Activated CD8-positive, alpha-beta memory T cell treated with anti-CD3 and anti-CD28 coated beads, Interleukin-2, amount 50 U/mL, for 24 hours (primary cell): ENCODE data around the gene PLEKHA6.

Source experiments
- DNase-seq: peaks from one replicate; pipeline ENCODE4 v3.0.0-alpha.2; 2020; ENCODE audit errors: extremely low read depth

The PLEKHA6 gene

DNA sequence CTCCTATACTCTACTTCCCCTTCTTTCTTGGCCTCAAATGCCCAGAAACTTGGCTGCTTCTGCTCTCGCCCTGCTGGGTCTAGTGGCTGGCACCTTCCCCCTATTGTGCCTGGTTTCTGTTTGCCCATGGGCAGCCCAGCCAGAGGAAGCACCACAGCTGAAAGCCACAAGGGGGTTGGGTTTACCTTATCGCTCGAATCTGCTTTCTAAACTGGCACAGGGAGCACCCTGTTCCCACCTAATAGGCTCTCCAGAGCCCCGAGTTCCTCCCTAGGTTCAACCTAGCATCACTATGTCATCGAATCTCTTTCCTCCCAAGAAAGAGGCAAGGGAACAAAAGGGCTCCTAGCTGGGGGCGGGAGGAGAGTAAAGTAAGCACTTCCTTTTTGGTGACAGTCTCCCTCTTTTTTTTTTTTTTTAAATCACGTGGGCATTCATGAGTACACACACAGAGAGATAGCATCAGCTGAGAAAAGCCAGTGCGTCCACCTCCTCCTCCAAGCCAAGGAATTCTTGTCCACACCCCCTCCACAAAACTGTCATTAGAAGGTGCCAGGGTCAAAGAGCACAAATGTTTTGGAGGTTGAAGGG lies 72.8 kb downstream of the PLEKHA6 start:
- no peak for DNase-seq

DNA sequence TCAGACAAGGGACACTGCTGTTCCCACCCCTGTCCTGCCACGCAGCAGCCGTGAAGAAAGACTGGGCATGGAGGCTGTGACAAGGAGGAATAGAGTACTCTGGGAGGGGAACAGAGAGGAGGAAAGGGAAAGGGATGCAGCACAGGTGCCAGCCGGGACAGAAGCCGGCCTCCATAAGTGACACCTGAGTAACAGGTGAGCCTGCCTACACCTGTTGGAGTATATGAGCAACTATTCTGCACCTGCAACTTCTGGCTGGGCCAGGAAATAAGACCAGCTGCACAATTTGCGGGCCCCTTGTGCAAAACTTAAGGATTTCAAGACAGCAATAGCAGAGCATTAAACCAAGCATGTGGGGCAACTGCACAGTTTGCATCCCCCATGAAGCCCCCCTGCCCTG lies 73.4 kb downstream of the PLEKHA6 start:
- no peak for DNase-seq

DNA sequence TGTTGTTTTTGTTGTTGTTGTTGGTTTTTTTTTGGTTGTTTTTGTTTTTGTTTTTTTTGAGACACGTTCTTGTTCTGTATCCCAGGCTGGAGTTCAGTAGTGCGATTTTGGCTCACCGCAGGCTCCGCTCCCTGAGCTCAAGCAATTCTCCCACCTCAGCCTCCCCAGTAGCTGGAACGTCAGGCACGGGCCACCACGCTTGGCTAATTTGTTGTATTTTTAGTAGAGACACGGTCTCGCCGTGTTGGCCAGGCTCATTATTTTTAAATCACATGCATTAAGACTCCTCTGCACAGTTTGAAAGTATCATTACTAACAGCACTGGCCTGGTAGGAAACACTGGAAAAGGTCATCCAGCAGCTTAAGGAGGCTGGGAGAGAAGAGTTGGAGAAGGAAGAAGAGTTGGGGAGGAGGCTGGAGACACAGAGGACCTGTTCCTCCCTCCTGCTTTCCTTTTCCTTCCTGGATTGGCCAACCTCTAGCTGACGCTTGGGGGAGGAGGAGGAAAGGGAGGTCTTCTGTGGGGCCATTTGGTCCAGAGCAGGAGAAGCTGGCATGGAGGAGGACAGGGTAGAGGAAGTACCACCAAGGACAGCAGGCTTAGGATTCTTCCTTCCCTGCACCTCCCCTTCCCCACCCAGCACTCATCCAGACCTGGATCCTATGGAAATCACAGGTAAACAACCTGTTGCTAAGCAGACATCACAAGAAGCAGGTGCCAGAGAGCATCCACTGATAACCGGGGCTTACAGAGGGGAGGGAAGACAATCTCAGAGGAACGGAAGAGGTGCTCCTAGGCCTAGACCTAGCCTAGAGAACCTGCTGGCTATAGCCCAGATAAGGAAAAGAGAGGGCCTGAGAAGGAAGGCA lies 74.1 kb downstream of the PLEKHA6 start:
- no peak for DNase-seq

DNA sequence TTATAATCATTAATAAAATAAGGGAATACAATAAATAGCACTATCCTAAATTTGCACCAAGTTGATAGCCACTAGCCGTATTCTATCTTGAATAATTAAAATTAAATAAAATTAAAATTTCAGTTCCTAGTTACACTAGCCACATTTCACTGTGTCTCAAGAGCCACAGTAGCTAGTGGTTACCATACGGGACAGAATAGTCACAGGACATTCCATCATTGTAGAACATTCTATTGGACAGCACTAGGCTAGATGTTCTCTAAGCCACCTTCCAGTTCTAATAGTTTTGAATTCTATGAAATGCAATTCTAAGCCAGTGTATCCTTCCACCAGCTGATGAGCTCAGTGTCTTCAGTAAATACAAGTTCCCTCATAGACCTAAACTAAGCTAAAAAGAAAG lies 74.8 kb downstream of the PLEKHA6 start:
- DNase-seq, result no peak

DNA sequence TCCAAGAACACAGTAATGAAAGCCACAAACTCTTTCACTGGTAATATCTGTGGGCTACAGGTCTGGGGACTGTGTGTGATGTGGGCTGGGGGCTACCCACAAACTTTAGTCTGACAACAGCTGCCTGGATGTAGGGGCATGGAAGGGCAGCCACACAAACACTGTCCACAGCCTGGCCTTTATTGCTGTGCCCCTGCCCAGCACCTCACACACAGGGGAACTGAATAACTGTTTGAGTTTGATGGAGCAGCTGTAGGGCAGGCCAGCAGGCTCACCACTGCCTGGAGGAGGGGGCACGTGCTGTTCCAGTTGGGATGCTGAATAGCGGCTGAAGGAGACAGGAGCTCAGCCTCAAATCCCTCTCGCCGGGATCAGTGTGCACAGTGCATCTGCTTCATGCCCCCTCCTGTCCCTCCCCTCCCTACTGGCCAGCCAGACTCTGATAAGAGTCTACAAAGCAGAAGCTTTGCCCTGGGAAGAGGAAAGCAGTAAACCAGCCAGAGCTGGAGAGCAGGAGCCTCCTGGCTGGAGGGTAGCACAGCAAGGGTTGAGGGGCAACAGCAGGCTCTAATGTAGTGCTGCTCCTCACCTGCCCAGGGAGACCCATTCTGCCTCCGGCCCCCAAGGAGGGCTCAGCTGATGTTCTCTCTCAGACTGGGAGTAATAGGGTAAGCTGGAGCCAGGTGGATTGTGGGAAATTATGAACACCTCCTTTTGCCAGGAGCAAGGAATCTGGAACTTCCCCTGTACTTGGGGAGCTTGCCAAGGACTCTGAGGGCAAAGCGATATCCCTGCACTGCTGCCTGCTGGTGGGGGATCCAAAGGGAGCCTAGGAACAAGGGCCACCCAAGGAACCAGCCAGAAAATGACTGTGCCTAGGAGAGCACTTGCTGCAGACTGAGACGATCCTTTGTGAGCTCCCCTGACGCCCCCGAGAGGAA lies 75.7 kb downstream of the PLEKHA6 start:
- no peak for DNase-seq

DNA sequence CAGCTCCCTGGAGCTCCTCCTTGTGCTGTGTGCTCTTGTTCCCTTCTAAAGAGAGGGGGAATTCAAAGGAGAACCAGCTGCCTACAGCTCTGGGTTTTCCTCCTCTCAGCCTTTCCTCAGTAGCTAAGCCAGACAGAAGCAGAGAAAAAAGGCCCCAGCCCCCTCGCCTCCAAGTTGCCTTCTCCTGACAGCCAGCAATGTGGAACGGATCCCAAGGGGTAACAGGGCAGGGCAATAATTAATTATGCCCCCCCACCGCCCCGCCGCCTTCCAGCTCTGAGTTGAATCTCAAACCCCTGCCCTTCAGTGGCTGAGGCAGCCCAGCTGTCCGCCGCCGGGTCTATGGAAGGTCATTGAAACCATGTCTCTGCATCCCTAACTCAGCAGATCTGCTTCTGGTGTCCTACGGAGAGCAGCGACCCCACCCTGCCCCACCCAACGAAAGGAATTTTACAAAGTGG lies 76.9 kb downstream of the PLEKHA6 start:
- DNase-seq, result no peak

DNA sequence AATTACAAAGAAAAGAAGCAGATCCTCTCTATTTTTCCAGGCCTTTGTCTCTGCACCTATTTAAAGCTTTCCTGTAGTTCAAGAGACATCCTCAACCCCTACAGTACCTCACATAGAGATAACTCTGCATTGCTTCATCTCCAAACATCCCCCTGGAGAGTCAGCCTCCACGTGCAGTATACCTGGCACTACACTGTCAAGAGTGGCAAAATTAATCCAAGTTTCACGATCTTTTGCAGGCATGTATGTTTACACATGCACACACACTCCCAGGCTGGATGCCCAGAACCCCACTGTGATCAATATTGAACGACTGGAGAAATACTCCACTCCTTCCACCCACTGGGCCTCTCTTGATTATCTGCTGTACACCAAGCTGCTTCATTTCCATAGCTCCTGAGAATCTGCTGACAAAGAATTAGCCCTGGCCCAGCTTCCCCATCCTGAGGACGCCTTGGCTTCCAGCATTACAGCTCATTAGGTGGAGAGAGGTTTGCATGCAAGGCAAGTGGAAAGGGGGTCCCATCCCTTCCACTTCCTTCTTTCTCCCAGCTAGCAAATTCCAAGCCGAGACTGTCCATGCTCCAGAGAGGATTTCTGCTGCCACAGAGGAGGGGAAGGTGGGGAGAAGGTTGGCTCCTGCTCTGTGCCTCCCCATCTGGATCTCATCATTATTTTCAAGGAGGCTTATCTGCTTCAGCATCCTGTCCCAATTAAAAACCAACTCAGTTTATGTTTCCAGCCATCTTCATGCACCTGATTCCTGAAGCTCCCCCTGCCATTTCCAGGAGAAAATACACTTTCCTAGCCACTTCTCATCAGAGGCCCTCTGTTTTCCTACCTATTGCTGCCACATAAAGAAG lies 79.4 kb downstream of the PLEKHA6 start:
- DNase-seq, result no peak

DNA sequence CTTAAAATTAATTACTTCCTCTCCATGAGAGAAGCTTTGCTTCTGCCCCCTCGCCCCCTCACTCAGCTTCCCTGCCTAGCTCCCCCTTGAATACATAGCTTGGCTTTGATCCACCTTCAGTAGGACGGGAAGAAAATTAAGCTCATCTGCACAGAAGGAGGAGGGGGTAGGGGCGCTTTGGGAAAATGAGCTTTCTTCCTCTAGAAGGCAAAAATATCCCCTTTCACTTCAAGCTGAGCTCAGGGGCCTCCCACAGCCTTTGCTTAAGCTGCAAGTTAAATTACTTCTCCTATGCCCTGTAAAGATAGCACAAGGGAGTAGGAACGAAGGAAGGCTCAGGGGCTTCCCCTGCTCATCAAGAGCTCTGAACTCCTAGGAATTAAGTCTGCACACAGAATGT lies 80.8 kb downstream of the PLEKHA6 start:
- no peak for DNase-seq

DNA sequence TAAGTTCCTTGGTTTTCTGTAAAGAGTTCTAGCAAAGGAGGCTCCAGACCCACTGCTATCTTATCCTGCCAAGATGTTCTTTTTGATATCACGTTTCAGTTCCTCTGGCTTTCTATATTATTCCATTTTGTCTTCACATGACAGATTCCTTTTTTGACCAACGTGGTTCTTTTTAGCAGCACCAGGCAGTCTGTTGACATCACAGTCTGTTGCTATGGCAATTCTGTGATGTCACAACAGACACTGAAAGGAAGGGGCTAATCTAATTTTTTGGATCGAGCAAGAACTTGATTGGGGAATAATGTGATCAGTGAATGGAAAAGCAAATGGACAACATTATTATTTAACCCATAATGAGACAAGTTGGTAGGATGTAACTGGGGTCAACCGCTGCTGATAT lies 81.5 kb downstream of the PLEKHA6 start:
- no peak for DNase-seq

DNA sequence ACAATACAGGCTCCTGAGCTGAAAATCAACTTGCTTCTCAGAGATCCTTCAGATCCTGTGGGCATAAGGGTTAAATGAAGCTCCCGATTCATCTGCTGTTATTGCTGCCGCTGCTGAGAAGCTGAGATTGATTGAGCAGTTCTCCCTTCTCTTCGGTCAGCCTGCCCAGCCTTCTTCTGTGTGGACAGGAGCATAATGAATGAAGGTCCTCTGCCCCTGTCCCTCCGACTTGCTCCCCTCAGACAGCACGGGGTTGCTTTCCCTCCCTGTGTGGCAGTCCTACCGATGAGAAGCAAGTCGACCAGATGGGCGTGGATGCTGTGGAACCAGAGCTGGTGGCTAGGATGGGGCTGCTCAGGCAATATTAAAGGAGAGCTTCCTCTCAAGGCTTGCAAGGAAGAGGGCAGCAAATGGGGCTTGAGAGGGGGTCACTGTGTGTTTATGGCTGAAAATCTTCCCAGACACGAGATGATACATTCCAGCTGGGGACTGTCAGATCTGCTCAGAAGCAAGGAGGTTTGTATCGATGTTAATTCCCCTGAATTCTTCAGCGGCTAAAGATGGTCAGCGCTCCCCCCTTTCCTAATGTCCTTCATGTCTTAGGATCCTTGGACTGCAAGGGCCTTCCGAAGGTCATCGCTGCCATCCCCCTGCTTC lies 82.0 kb downstream of the PLEKHA6 start:
- no peak for DNase-seq

DNA sequence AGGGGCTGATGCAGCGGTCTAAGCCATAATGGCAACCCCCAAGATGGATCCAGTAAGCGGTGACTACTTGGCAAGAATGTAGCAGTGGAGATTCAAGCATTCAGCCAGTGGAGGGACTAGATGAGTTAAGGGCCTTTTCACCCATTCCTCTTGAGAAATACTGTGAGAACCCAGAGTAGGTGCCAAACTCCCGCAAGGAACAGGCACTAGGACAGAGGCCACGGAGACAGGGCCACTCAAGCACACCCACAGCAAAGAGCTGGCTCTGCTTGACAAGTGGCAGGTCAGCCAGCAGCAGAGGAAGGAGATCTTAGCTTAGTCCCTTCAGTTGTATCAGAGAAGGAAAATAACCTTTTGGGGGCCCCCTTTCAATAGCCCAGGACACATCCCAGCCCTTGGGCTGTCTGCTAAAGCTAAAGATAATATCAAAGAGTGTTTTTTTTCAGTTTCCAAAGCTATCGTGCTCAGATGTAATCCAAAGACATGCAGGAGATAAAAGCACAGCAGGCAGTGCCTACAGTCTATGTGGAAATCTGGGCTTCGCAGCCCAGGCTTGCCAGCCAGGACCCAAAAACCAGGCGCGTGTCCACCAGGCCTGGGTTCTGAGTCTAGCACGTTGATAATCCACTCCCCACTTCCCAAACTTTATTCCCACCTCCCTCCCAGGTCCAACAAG lies 83.9 kb downstream of the PLEKHA6 start:
- no peak for DNase-seq

DNA sequence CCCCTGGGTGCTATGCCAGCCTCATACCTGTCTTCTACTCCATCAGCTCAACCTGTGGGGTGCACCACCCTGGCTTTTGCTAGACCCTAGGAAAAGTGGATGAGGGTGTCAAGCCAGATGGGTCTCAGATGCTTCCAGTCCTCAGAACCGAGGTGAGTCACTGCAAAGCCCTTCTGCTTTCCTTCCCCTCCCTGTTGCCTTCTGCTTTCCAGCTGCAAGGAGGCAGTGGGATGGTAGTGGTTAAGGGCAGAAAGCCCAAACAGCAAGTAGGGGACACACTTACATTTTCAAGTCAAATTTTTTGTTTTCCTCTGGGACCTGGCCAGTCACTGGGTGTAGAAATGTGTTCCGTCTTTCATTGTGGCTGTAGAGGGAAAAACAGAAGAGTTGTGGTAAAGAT lies 85.3 kb downstream of the PLEKHA6 start:
- DNase-seq, result no peak

DNA sequence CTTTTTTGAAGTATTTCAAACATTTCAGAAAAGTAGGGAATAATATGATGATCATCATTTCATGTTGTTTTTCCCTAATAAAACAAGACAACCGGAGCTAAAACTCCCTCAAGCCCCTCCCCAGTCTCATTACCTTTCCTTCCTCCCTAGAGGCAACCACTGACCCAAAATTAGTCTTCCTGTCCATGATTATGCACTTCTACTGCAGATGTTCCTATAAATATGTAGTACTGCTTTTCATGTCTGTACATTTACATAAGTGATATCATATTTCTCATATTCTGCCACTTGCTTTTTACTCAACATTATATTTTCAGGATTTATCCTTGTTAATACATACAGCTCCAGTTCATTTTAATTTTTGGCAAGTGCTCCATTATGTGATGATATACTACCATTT lies 87.2 kb downstream of the PLEKHA6 start:
- DNase-seq, result no peak

DNA sequence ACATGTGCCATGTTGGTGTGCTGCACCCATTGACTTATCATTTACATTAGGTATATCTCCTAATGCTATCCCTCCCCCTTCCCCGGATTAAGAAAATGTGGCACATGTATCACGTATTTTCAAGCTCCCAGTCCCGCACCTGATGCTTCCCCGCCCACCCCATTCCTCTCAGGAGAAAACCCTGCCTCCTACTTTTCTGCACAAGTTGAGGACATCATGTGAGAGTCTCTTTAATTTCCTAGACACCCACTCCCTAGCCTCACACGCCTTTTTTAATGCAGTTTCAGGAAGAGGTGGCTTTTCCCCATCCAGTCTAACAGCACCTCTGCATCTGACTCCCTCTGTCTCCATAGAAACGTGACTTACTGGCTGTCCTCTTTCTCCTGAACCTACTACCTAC lies 87.8 kb downstream of the PLEKHA6 start:
- DNase-seq, result no peak

DNA sequence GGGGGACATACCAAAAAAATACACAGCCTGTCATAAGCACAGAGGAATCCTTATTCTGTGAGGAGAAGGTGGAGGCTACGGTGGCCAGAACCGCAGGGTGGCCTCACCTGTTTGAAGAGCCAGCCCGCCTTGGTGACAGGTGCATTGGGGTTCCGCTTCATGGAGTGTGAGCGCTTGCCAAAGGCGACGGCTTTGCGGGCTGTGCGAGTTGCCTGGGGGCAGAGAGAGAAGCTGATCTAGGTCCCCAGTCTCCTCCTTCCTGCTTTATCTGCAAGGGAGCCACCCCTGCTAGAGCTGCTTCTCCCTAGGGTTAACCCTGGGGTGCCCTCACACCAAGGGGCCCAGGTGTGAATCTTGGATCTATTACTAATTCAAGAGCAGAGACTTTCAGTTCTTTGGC lies 91.6 kb downstream of the PLEKHA6 start:
- DNase-seq, result no peak

DNA sequence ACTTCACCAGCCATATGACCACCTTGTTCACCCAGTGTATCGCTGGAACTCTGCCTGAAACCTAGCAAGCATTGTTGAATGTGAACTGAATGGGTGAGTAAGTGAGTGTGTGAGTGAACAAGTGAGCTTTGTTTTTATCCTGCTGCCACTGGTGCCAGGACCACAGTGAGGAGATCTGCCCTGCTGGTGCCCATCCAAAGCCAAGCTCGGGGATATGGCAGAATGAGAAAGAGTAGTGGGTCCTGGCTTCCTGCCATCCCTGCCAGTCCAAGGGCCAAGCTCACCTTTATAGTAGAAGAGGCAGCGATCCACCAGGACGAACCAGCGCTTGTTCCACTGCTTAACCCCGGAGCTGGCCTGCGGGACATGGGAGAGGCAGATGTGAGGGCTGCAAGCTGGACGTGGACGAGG lies 92.5 kb downstream of the PLEKHA6 start:
- no peak for DNase-seq

DNA sequence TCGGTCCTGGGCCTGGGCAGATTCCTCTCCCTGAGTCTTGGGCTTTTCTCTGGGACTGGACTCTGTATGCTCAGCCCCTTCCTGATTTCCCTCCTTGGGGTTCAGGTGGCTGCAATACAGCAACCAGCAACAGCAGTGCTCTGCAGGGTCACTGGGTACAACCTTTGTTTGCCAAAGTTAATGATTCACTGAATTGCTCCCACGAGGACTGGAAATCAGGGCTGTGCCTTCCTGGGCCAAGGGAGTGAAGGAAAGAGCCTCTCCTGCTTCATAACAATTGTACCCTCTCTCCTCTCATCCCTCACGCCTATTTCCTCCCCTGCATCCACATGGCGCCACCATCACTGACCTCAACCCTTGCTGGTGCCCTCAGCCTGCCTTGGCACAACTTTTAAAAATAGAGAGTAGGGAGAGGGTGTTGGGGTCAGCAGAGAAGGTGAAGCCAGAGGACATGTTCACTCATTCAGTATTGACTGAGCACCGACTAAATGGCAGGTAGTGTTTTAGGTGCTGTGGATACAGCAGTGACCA lies 93.2 kb downstream of the PLEKHA6 start:
- no peak for DNase-seq

DNA sequence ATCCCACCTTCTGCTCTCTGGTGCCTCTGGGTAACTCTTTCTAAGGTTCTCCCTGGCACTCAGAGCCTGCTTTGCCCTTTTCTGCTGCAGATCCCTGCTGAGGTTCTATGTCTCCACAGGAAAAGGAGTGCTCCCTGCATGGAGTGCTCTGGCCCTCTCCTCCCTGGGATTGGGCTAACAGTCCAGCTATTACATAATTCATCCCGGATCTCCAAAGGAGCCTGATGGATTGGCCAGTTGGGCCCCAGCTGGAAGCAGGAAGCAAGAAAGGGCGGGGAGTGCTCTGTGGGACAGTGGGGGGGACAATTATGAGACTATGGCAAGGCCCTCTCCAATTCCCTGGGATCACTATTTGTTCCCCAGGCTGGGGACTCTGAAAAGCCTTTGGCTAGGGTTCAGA lies 94.1 kb downstream of the PLEKHA6 start:
- DNase-seq, result no peak

DNA sequence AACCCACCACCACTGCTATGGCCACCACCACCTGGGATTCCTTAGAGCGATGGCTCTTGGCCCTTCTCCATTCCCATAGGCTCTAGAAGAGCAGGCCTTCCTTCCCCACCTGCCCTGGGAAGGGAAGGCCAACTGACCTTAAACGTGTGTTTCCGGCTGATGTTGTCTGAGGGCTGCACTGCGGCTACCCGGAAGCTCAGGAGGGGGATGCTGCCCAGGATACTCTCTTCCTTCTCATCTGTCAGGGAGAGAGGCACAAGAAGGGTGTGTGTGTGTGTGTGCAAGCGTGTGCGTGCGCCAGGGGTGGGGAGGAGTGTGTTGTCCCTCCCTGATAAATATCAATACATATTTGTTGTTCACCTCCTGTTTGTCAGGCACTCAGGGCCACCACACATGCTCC lies 94.9 kb downstream of the PLEKHA6 start:
- no peak for DNase-seq
